HG03469 (cell line): ENCODE data around the gene GIGYF2.
"Not testable (repeated sequence)": the region's sequence is repeated elsewhere in the genome, so short reads cannot be mapped to it uniquely, and the experiment has no call there.

Experiments
- ATAC-seq: cut with Tn5 transposase; IDR thresholded peaks from one replicate; pipeline ENCODE4 v1.9.1; 2021; ENCODE audit warnings: mild to moderate bottlenecking, moderate library complexity, moderate number of reproducible peaks; ENCODE audit not compliant: unreplicated experiment

Gene GIGYF2

DNA sequence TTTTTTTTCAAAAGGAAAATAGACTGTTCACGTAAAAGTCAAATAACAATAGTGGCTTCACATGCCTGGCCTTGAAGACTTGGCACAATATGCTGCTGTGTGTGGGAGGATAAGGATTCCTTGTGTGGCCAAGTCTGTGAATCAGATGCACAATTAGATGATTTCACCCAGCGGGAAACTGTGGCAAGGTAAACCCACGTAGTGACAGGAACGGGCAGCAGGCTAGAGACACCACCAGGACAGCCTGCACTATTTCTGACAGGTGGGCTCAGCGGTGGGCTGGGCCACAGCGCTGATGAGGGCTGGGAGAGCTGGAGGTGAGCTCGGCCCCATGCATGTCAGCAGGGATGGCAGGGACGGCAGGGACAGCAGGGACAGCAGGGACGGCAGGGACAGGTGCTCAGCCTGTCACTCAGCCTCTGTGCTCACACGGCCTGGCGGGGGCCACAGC, 194.5 kb downstream of the GIGYF2 start:
- no peak for ATAC-seq

DNA sequence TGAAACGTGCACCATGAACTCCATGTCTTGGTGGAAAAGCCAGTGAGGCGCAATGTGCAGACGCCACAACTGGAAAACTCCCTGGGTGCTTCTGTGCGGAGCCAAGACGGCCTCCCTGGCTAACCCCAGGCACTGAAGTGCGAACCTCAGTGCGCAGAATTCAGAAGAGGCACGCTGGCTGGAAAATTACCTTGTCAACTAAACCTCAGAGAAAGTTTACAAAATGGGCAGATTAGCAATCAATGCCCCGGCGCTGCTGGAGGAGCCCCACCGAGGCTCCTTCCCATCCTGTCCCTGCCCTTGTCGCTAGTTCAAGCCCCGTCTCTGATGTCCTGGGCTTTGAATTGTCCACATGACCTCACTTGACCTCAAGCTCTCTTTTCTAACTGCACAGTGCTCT, 195.1 kb downstream of the GIGYF2 start:
- ATAC-seq, result no peak

DNA sequence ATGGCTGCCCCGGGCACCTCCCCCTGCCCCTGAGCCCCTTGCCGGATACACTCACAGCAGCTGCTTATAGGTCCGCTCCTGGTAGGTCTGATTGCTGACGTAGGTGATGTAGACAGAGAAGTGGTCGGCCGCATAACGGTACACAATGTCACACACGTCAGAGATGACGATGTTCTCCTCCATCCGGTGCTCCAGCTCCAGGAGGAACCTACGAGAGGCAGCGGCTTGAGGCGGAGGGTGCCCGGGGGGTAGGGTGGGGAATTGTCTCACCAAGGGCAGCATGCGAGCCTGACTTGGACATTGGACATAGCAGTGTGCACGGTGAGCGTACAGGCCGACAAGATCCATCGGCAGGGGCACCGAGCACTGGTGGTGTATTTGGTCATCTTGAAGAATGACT, 195.7 kb downstream of the GIGYF2 start:
- no peak for ATAC-seq

DNA sequence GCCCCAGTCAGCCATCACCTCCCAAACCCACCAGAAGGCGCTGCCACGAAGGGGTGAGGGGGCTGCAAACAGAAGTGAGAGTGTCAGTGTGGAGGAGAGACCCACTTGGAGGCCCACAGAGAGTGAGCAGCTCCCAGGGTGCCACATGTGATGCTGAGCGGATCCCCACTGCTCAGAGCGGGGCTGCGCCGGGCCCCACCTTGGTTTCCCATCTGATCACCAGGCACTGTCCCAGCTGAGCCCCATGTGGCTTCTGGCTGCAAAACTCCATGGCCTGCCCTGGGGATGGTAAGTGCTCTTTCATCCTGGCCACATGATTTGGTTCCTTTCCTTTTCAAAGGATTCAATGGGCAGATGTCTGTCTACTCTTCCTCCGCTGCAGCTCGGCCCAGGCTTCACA, 196.7 kb downstream of the GIGYF2 start:
- ATAC-seq, result no peak

DNA sequence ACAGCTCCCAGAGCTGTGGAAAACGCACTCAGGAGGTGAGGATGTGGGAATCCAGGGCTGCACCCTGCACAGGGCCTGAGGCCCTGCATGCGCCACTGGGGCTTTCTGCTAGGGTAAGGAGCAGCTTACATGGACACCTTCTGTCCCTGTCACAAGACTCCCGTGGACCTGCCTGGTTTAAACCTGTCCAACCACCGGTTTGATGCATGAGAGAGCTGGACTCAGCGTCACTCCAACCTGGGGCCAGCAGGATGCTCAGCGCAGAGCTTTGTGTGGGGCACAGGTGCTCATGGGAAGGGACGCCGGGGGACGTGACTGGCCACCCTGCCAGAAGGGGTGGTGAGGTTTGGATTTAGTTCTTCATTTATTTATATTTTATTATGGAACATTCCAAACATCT, 197.1 kb downstream of the GIGYF2 start:
- ATAC-seq, result no peak

DNA sequence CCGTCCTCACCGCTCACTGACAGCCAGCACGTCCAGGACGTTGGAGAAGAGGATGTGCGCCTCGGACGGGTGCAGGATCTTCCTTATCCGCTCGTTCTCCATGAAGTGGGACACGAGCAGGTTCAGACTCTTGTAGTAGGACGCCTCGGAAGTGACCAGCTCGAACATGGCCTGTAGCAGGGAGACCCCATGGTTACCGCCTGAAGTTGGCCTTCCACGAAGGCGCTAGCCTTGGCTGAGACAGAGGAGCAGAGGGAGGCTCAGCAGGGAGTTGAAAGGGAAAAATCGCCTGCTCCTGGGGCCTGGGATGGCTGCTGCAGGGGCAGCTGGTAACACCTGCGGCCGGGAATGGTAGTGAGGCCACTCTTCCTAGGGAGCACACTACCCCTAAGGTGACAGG, 197.6 kb downstream of the GIGYF2 start:
- ATAC-seq, result no peak

DNA sequence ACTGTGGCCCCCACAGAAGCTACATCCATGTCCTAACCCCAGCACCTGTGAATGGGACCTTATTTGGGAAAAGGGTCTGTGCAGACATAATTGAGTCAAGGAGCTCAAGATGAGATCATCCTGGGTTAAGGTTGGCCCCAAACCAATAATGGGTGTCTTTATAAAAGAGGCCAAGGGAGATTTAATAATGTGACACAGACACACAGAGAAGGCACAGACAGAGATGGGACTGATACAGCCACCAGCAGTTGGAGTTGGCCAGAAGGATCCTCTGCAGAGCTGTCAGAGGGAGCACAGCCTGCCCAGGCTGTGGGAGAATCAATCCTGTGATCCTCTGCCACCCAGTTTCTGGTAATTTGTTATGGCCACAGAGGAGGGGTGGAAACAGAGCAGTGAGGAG, 199.0 kb downstream of the GIGYF2 start:
- no peak for ATAC-seq

DNA sequence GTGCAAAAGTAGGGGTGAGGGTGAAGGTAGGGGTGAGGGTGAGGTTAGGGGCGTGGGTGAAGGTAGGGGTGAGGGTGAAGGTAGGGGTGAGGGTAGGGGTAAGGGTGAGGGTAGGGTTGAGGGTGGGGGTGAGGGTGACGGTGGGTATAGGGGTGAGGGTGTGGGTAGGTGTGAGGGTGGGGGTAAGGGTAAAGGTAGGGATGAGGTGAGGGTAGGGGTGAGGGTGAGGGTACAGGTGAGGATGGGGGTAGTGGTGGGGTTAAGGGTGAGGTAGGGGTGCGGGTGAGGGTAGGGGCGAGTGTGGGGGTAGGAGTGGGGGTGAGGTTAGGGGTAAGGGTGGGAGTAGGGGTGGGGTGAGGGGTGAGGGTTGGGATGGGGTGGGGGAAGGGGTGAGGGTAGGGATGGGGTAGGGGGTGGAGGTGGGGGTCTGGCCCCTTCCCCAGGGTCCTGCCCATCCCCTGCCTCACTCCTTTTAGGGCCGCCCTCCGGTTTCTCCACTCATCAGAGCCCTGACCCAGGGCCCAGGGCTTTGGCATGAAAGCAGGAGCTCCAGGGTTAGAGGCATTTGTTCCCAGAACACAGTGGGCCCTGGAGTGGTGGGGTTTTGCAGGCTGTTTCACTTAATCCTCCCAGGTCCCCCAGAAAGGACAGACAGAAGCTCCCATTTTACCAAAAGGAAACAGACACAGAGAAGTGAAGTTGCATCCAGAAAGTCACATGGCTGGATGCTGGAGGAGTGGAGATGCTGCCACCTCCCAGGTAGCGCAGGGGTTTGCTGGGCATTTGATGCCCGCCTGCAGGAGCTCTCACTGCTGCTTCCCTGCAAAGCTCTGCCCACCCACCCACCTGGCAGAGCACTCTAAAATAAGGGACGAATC, 199.8 kb downstream of the GIGYF2 start:
- no peak for ATAC-seq

DNA sequence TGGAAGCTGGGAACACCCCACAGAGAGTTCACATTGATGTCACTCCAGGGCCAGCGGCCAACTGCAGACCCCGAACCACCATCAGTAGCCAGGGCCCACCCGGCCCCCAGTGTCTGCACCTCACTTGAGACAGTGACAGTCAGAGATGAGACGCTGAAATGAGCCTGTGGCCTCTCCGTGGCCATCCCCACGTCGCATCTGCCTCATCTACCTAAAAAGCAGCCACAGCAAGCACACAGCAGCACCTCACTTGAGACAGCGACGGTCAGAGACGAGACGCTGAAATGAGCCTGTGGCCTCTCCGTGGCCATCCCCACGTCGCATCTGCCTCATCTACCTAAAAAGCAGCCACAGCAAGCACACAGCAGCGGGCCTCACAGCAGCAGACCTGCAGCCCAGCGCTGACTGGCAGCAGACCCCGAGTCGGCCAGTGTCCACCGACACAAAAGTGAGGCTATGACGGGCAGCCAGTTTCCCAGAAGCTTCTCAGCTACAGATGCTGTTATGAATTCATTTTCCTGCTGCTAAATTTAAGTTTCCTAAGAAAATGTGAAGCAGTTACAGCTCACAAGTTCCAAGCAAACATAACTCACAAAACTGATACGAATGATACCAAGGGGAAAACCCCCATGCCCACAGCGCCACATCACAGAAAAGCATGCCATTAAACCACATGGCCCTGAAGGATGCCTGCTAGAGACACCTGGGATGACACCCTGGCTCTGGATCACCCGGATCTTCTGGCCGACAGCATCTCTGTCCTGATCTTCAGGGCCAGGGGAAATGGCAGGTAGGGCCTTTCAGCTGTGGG, 200.7 kb downstream of the GIGYF2 start:
- no peak for ATAC-seq

DNA sequence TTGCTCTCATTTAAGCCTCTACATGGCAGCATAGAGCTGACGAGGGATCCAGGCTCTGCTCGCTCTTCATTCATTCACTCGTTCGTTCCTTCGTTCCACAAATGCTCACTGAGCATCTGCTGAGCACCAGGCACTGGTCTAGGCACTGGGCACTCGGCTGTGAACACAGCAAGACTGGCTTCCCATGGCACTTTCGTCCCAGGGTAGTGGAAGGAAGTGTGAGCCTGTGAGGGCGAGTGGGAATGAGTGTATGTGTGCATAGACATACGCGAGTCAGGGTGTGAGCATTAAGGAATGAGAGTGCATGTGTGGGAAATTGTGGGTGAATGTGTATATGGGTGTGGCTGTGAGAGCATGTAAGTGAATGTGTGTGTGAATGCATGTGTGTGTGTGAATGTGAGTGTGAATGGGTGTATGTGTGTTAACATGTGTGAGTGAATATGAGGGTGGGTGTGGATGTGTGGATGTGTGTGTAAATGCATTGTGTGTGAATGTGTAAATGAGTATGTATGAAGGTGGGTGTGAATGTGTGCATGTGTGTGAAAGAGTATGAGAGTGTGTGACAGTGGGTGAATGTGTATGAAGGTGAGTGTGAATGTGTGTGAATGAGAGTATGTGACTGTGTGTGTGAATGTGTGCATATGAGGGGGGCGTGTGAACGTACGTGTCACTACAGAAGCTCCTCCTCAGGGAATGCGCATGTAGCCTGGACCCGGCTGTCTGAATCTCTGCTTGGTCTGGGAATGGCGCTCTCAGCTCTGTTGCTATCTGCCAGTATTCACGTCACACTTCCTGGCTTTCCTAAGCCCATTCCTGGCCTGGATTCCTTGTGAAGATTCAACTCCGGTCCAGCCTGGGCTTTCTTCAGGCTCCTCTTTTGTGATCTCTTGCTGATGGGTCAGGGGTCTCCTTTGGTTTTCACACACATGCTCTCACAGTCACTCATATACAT, 201.7 kb downstream of the GIGYF2 start:
- no peak for ATAC-seq

DNA sequence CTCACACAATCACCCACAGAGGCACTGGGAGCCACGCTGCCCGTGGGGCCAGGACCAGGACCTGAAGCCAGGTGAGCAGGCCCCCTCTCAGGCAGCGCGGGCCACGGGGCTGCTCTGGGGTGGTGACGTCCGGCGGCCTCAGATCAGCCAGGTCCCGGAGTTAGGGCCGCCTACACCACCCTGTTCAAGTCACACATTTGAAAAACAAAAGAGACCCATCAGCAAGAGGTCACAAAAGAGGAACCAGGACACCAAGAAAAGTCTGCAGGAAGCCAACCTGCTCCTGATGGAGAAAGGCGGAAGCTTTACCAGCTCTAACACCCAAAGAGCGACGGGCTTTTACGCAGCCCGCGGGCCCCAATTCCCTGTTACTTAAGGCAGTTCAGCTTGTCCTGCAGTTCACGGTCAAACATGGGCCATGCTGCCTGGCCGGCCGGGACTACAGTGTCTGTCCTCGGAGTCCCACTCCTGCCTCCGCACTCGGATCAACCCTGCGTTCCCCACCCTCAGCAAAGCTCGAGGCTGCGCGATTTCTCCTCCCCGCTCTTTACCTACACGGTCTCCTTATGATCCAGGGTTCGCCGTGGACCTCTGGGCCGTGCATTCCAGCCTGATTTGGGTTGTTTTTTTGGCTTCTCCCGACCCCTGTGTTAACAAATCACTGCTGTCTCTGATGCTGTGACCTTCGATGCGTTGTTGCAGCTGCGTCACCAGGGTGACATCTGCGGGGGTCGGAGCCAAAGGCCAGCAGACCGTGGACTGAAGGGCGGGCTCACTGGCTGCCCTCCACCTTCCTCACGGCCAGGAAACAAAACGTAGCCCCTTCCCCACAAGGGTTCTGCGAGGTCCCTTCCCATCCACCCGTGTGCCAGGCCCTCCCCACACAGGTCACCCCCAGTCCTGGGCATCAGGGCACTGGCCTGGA, 203.9 kb downstream of the GIGYF2 start:
- no peak for ATAC-seq

DNA sequence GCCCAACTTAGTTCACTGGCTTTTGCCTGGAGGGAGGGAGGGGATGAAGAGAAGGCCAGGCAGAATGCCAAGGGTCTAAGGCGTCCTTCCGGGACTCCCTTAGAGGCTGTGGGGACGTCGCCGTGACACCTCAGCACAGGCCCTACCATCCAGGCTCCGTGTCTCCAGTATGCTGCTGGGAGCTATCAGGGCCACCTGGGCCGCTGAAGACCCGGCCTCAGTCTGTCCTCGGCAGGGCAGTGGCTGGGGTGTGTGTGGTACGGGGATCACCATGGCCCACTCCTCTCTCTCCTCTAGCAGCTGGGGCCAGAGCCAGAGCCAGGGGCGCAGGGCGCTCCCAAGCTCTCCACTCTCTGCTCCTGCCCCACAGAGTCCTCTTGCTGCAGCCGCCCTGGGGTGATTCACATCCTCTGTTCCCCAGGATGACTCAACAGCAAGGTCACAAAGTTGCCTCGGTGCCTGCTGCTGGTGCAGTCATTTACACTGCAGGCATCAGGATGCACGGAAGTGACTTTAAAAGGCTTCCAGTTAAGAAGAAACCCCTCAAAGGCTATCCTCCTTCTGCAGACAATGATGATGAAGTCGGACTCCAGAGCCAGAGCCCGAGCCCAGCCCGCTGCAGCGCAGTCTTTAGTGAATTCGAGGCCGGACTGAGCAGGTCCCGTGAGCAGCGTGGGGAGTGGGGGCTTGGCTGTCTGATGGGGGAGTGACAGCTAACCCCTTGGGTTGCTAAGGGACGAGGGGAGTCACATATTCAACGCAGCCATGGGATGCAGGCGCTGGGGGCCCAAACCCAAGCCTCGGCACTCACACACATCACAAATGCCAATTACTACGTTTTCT, 204.8 kb downstream of the GIGYF2 start:
- no peak for ATAC-seq

DNA sequence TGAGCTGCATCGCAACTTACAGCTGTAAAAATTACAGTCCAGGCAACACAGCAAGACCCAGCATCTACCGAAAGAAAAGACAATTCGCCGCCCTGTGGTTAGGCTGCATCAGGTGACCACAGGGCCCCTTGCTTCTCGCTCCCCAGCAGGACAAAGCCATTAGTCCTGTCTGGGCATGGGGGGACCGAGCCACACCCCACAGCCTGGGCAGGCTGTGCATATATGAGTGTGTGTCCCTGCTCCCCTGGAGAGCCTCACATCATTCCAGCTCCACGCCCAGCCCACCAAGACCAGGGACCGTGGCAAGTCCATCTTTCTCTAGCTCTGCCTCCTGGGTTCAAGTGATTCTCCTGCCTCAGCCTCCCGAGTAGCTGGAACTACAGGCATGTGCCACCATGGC, 206.9 kb downstream of the GIGYF2 start:
- ATAC-seq, result no peak

DNA sequence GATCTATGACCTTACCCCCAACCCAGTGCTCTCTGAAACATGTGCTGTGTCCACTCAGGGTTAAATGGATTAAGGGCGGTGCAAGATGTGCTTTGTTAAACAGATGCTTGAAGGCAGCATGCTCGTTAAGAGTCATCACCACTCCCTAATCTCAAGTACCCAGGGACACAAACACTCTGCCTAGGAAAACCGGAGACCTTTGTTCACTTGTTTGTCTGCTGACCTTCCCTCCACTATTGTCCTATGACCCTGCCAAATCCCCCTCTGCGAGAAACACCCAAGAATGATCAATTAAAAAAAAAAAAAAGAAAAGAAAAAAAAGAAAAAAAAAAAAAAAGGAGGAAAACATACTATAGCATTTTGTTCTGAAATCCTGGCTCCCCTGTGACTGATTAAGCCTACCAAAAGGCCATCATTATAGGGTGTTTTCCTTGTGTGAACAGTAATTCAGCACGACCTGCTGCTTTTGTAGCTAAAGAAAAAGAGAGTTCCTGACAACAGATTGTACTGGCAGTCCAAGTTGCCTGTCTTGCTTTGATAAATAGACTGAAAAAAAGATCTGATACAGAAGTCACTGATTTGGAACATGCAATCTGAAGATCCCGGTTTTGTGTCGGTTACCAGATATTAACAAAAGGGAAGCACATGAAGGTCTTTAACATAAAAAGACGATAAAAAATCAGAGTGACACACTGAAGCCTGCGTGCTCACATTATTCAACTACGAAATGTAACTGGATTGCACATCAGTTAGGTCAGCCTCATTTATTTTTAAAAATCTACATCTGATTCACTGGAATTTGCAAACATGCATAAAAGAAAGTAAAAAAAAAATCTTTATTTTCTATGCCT, 210.0 kb downstream of the GIGYF2 start:
- not testable (repeated sequence) for ATAC-seq

DNA sequence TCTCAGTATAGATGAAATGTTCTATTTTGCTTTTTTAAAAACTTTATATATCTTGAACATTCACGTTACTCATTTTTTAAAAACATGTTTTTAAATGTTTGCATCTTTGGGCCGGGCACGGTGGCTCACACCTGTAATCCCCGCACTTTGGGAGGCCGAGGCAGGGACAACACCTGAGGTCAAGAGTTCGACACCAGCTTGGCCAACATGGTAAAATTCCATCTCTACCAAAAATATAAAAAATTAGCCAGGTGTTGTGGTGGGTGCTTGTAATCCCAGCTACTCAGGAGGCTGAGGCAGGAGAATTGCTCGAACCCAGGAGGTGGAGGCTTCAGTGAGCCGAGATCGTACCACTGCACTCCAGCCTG, 210.6 kb downstream of the GIGYF2 start:
- ATAC-seq, result not testable (repeated sequence)

DNA sequence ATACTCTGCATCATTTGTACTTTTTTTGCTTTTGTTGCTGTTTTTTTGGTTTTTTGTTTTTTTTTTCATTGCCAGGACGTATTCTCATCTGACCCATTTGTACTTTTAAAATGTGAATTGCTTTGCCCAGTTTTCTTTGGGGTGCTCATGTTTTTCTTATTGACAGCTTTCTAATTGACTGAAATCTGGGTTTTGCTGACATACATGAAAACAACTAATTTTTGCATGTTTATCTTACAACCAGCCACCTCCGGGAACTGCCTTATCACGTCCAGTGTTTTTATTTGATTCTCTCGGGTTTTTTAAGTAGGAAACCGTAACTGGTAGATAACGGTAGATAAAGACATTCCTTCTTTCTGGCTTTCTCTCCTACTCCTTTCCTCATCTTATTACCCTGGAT, 211.6 kb downstream of the GIGYF2 start:
- ATAC-seq, result no peak
